Activated gamma-delta T cell treated with Interleukin-2 at 50 U/mL for 16 hours (primary cell): Measurements from ENCODE around the gene PRRX2.
"Not testable (repeated sequence)": the region's sequence is repeated elsewhere in the genome, so short reads cannot be mapped to it uniquely, and the experiment has no call there.

Experiments used
- DNase-seq: peaks from one replicate; pipeline ENCODE4 v3.0.0-alpha.2; 2020

The PRRX2 gene

GRCh38 chr9:129655696-129656095, 9.8 kb upstream of the PRRX2 start:
- DNase-seq, result no peak

- no peak for DNase-seq
These were observed 8.6 kb upstream of the PRRX2 start for GRCh38 chr9:129656795-129657390.

- DNase-seq, result no peak
These were observed 4.4 kb upstream of the PRRX2 start for GRCh38 chr9:129661029-129661428.

- DNase-seq, result not testable (repeated sequence)
These were observed 3.2 kb upstream of the PRRX2 start for GRCh38 chr9:129662239-129662638.

- DNase-seq, result no peak
These were observed 580 bp upstream of the PRRX2 start for GRCh38 chr9:129664746-129665388.

GRCh38 chr9:129665814-129666520, 520 bp downstream of the PRRX2 start:
- DNase-seq, result no peak

GRCh38 chr9:129666575-129666974, 1.1 kb downstream of the PRRX2 start:
- DNase-seq, result no peak

- DNase-seq, result no peak
These were observed 1.9 kb downstream of the PRRX2 start for GRCh38 chr9:129667378-129667777.

GRCh38 chr9:129667850-129668249, 2.4 kb downstream of the PRRX2 start:
- DNase-seq, result no peak

GRCh38 chr9:129669141-129669718, 3.8 kb downstream of the PRRX2 start:
- no peak for DNase-seq

GRCh38 chr9:129669946-129670345, 4.5 kb downstream of the PRRX2 start:
- no peak for DNase-seq

GRCh38 chr9:129671065-129671464, 5.6 kb downstream of the PRRX2 start:
- DNase-seq, result no peak

- no peak for DNase-seq
These were observed 6.1 kb downstream of the PRRX2 start for GRCh38 chr9:129671519-129671918.

GRCh38 chr9:129672702-129673101, 7.3 kb downstream of the PRRX2 start:
- no peak for DNase-seq

- DNase-seq, result no peak
These were observed 8.2 kb downstream of the PRRX2 start for GRCh38 chr9:129673602-129674001.

GRCh38 chr9:129674229-129674628, 8.8 kb downstream of the PRRX2 start:
- DNase-seq, result no peak

GRCh38 chr9:129675620-129676019, 10.2 kb downstream of the PRRX2 start:
- no peak for DNase-seq

- no peak for DNase-seq
These were observed 10.8 kb downstream of the PRRX2 start for GRCh38 chr9:129676287-129676686.

- no peak for DNase-seq
These were observed 11.5 kb downstream of the PRRX2 start for GRCh38 chr9:129676975-129677374.

GRCh38 chr9:129677456-129677855, 12.0 kb downstream of the PRRX2 start:
- no peak for DNase-seq

GRCh38 chr9:129678844-129679243, 13.4 kb downstream of the PRRX2 start:
- DNase-seq, result no peak

GRCh38 chr9:129679537-129679936, 14.1 kb downstream of the PRRX2 start:
- no peak for DNase-seq

- no peak for DNase-seq
These were observed 16.5 kb downstream of the PRRX2 start for GRCh38 chr9:129681924-129682323.

GRCh38 chr9:129682381-129682780, 16.9 kb downstream of the PRRX2 start:
- DNase-seq, result no peak
